ENCODE results near the gene VPS45.
A peak's percentile ranks its signal among the peaks of the same experiment; 100 is the strongest.
"Not testable (repeated sequence)": the region's sequence is repeated elsewhere in the genome, so short reads cannot be mapped to it uniquely, and the experiment has no call there.

Gene VPS45

DNA sequence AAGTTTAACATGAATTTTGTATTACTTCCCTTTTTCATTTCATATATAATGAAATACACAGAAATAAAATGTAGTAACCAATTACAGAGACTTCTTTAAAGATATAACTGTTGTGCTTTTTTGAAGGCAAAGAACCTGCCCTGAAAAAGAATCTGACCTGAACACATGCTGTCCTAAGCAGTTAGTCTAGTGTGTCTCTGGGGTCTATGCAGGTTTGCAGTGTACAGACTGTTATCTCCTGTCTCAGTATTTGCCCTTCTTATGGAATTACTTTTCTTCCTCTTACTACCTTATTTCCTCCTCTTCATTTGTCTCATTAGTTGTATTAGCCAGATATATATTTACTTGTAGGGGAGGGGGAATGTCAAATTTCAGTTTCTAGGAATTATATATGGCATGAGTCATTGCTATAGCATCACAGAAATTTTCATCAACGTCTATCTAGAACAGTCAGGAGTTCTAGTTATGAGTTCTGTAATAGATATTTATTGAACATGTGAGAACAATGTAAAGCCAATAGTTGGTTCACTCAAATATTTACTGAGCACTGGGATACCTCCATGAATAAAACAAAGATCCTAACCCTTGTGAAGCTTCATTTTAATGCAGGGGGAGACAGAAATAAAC, 53.8 kb downstream of the VPS45 start:
- no peak for DNase-seq (ENCODE audit: low read depth, low spot score)
- H3K27ac ChIP-seq, result no peak overlapping the region

GRCh38 chr1:150126811-150127210, 59.2 kb downstream of the VPS45 start:
- no peak overlapping the region for H3K27ac ChIP-seq
- DNase-seq (ENCODE audit: low read depth, low spot score), result no peak

DNA sequence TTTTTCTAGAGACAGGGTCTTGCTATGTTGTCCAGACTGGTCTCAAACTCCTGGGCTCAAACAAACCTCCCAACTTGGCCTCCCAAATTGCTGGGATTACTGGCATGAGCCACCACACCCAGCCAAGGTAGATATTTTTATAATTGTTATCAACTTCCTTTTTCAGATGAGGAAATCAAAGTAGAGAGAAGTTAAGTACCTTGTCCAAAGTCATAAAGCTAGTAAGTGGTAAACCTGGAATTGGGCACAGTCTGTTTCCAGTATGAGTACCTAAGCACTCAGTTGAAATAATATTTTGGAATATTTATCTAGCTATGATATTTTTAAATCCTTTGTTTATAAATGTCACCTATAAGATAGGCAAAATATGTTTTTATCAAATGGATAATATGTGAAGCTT, 59.9 kb downstream of the VPS45 start:
- DNase-seq (ENCODE audit: low read depth, low spot score), result no peak
- H3K27ac ChIP-seq, result no peak overlapping the region

DNA sequence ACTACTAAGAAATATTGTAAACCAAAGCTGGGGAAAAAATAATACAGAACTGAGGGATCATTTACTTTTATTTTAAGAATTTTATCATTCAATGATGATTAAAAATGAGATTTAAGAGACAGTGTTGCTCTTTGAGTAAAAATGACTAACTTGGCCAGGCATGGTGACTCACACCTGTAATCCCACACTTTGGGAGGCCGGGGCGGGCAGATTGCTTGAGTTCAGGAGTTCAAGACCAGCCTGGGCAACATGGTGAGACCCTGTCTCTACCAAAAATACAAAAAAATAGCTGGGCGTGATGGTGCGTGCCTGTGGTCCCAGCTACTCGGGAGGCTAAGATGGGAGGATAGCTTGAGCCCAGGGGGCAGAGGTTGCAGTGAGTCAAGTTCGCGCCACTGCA, 60.3 kb downstream of the VPS45 start:
- DNase-seq (ENCODE audit: low read depth, low spot score), result no peak
- H3K27ac ChIP-seq, result no peak overlapping the region

DNA sequence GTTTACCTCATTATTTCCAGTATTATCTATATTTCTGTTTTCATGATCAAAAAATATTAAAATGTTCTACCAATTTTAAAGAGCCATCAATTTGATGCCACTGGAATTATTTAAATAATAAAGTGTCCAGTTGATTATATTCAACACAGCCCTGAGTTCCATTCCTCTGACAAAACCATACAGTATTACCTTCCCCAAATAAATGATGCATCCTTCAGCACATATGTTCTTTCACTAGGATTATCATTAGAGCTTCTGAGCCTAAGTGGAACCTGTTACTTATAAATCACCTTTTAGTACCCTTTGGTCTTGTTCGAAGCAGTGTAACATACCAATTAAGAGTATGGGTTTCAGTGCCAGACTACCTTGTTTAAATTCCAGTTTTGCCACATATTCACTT, 64.8 kb downstream of the VPS45 start:
- peak overlapping the region; percentile 7 for H3K27ac ChIP-seq
- no peak for DNase-seq (ENCODE audit: low read depth, low spot score)

DNA sequence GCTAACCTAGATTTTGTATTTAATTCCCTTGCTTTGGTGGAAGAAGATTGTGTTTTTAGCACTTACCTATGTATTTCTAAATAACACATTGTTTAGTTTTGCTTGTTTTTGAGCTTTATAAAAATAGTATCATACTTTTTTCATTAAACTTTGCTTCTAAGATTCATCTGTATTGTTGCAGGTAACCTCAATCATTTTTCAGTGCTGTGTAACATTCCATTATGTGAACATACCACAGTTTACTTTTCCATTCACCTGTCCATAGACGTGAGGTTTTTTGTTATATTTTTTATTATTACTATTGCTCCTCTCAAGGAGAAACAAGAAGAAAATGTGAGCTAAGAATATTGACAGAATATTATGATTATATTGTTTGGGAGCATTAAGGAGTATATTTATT, 67.0 kb downstream of the VPS45 start:
- no peak overlapping the region for H3K27ac ChIP-seq
- no peak for DNase-seq (ENCODE audit: low read depth, low spot score)

DNA sequence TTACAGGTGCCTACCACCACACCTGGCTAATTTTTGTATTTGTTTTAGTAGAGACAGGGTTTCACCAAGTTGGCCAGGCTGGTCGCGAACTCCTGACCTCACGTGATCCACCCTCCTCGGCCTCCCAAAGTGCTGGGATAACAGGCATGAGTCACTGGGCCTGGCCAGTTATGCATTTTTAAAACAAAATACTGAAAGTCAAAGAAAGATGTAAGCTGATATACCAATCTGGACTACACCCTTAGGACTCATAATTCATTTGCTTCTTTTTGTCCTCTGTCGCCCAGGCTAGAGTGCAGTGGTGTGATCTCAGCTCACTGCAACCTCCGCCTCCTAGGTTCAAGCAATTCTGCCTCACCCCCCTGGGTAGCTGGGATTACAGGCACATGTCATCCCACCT, 67.8 kb downstream of the VPS45 start:
- H3K27ac ChIP-seq; DNase-seq (ENCODE audit: low read depth, low spot score): not testable (repeated sequence)

DNA sequence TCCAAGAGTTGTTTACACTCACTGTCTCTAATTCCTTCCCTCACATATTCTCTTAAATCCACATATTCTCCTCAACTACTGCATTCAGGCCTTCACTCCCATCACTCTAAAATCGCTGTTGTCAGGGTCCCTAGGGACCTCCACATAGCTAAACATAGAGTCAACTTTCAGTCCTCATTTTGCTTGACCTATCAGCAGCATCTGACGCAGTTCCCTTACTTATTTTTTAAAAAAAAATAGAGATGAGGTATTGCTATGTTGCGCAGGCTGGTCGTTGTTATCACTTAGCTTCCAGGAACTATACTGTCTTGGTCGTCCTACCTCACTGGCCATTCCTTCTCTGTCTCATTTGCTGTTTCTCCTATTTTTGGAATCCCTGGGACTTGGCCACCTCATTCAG, 70.5 kb downstream of the VPS45 start:
- no peak overlapping the region for H3K27ac ChIP-seq
- no peak for DNase-seq (ENCODE audit: low read depth, low spot score)

GRCh38 chr1:150141452-150141851, 73.9 kb downstream of the VPS45 start:
- DNase-seq (ENCODE audit: low read depth, low spot score), result no peak
- H3K27ac ChIP-seq, result no peak overlapping the region

- H3K27ac ChIP-seq, result no peak overlapping the region
- no peak for DNase-seq (ENCODE audit: low read depth, low spot score)
Measured at GRCh38 chr1:150142083-150142482, 74.5 kb downstream of the VPS45 start.

DNA sequence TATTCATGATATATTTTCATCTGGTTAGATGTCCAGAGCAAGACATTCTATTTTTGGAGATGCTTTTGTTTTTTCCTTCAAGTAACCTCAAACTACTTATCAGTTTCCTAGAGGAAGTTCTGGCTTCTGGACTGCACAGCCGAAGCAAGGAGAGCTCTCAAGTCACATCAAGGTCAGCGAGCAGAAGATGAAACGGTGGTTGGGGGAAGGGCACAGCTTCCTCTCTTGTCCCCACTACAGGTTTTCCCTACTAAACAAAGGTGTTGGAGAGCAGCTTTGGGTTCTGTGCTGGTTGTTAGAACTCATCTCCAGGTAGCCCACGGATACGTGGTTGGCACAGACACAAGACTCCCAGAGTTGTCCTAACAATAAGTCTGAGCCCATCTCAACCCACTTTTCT, 77.0 kb downstream of the VPS45 start:
- no peak for DNase-seq (ENCODE audit: low read depth, low spot score)
- no peak overlapping the region for H3K27ac ChIP-seq

- DNase-seq (ENCODE audit: low read depth, low spot score); H3K27ac ChIP-seq: not testable (repeated sequence)
Measured at GRCh38 chr1:150146016-150146415, 78.4 kb downstream of the VPS45 start.

- no peak overlapping the region for H3K27ac ChIP-seq
- DNase-seq (ENCODE audit: low read depth, low spot score), result no peak
Measured at GRCh38 chr1:150146849-150147542, 79.4 kb downstream of the VPS45 start.

- H3K27ac ChIP-seq, result no peak overlapping the region
- DNase-seq (ENCODE audit: low read depth, low spot score), result no peak
Measured at GRCh38 chr1:150148837-150149270, 81.3 kb downstream of the VPS45 start.

GRCh38 chr1:150149271-150150132, 81.9 kb downstream of the VPS45 start, which contains the start of gene PLEKHO1:
Gene PLEKHO1, plus strand, starts transcription at chr1:150149916. Its CDS starts 342 bp downstream, at chr1:150150258.
- DNase-seq (ENCODE audit: low read depth, low spot score), result peak; percentile 12
- no peak within 1 kb of the TSS for H3K27ac ChIP-seq

DNA sequence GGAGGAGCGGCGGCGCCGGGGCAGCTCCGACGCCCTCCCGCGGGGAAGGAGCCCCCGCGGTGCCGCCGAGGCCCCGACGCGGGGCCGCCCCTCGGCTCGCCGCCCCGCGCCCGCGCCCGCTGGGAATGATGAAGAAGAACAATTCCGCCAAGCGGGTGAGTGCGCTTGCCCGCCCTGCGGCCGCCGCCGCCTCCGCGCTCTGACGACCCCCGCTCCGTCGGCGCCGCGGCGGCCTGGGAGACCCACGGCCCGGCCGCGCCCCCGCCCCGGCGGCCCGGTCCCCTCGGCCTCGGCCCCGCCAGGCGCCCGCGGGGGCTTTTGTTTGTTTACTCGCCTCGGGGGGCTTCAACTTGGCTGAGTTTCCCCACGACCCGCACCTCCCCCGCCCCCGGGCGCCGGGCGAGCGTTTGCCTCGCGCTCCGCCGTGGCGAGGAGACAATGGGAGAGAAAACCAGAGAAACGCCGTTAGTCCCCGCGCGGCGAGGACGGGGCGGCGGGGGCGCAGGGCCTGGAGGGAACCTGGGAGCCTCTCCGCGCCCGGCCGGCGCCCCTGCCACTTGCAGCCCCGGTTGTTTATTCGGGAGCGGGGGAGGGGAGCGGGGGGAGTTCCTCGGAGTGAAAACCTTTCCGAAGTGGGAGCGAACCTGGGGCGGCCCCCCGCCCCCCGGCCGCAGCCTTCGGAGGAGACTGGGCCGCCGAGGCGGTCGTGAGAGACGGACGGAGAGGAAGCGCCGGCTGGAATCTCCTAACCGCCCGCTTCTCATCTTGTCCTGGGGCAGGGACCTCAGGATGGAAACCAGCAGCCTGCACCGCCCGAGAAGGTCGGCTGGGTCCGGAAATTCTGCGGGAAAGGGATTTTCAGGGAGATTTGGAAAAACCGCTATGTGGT, 82.8 kb downstream of the VPS45 start:
- DNase-seq (ENCODE audit: low read depth, low spot score), result no peak
- no peak overlapping the region for H3K27ac ChIP-seq

DNA sequence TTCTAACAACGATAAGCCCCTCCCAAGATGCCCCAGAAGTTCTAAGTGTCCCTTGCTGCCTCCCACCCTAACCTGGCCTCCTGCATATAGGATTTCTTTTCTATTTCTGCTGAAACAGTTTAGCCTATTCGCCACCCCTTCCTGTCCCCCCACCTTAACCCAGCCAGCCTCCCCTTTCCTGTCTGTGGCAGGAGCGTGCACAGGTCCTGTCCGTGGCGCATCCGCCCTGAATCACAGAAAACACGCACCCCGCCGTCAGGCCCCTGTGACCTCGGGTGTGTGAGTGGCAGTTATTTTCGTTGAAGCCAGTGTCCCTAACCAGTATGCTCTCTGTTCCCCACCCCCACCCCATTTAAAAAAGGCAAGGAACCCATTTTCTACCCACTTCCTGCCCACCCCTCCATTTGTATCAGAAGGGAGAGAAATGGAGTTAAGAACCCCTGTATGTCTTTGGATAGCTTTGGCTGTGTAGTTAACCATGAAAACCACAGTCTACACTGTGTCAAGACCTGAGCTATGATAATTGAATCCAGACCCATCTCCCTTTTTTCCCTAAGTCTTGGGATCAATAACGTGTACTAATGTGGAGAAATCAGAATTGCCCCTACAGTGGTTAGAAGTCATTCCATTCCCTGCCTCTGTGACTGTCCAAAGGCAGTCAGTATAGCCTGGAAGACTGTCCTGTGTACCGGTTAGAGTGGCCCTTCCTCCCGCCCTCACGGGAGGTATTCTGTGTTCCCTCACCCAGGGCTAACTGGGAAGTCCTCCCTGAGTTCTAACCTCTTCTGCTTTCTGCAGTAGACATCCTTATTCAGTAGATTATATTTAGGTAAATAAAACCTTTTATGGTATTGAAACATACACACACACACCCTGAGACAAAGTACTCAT, 84.0 kb downstream of the VPS45 start:
- no peak overlapping the region for H3K27ac ChIP-seq

GRCh38 chr1:150152182-150152536, 84.6 kb downstream of the VPS45 start:
- no peak overlapping the region for H3K27ac ChIP-seq
- DNase-seq (ENCODE audit: low read depth, low spot score), result no peak

More for the DNA sequence above, 84.0 kb downstream of the VPS45 start:
- no peak for DNase-seq (ENCODE audit: low read depth, low spot score)

- no peak overlapping the region for H3K27ac ChIP-seq
- DNase-seq (ENCODE audit: low read depth, low spot score), result no peak
Measured at GRCh38 chr1:150152772-150153456, 85.3 kb downstream of the VPS45 start.

Data from epithelial cell of prostate (primary cell).